H7 (cell line): ENCODE results near the gene GRPEL2. TPM values are rescaled to one million over a fixed set of nuclear protein-coding genes. Genes with fewer than 3 reads are reported as not detected.

Experiments
- DNase-seq: peaks from one replicate; pipeline ENCODE4 v3.0.0; 2012
- H3K27me3 ChIP-seq: 2 replicates; pipeline ENCODE4 v1.6.0; 2011; ENCODE audit warnings: mild to moderate bottlenecking, low read length; ENCODE audit not compliant: control insufficient read depth, insufficient read depth
- H3K36me3 ChIP-seq: replicated peaks from 2 replicates; pipeline ENCODE4 v1.5.1; 2011; ENCODE audit warnings: low read length; ENCODE audit not compliant: control insufficient read depth, insufficient read depth
- H3K4me3 ChIP-seq: 2 replicates; pipeline ENCODE4 v1.5.1; 2011; ENCODE audit warnings: low read depth, mild to moderate bottlenecking, control low read depth, low read length, moderate library complexity; ENCODE audit not compliant: insufficient read depth
- total RNA-seq: library from RNA; depleted of rRNA; stranded (reverse); fragments of >200 nt; shearing (Covaris generic); gene quantifications from 2 replicates; pipeline ENCODE4 v1.2.3, GENCODE V29; 2014

The GRPEL2 gene
- total RNA-seq, 1 experiment from 2014 or later = 37.0 TPM

GRCh38 chr5:149328177-149328576 lies 17.1 kb upstream of the GRPEL2 start:
- Histone ChIP-seq H3K36me3 (no peaks in the 10 kb centered on the region), H3K4me3 (no peak overlapping the region), H3K27me3 (no peaks in the 10 kb centered on the region)
- DNase-seq = no peak

GRCh38 chr5:149333711-149334443 lies 11.4 kb upstream of the GRPEL2 start:
- Histone ChIP-seq H3K36me3 (no peaks in the 10 kb centered on the region), H3K4me3 (no peak overlapping the region), H3K27me3 (no peaks in the 10 kb centered on the region)
- no peak for DNase-seq

GRCh38 chr5:149337736-149338135 lies 7.6 kb upstream of the GRPEL2 start:
- no peak for DNase-seq
- no peaks in the 10 kb centered on the region for H3K36me3 ChIP-seq
- H3K4me3 ChIP-seq = no peak overlapping the region
- H3K27me3 ChIP-seq = no peaks in the 10 kb centered on the region

GRCh38 chr5:149338364-149338763 lies 6.9 kb upstream of the GRPEL2 start:
- no peak for DNase-seq
- Histone ChIP-seq H3K4me3 (no peak overlapping the region), H3K36me3 (no peaks in the 10 kb centered on the region), H3K27me3 (no peaks in the 10 kb centered on the region)

DNA sequence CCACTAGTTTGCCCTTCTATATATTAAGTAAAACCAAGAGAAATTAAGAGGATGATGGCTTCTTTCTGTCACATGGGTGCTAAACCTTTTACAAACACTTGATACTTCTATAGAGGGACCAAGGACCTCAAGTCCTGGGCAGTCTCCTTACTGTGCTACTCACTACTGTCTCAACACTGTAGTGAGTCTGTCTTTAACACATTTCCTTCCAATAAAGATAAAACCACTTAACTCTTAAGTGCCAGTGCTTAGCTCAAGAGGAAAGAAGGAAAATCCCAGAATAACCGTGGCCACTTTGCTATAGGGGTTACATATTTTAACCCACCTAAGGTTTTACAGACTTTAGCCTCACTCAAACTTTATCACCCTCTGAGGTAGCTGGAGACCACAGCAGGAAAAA lies 4.4 kb upstream of the GRPEL2 start:
- Histone ChIP-seq H3K27me3 (no peaks in the 10 kb centered on the region), H3K4me3 (no peak overlapping the region), H3K36me3 (no peaks in the 10 kb centered on the region)
- no peak for DNase-seq

DNA sequence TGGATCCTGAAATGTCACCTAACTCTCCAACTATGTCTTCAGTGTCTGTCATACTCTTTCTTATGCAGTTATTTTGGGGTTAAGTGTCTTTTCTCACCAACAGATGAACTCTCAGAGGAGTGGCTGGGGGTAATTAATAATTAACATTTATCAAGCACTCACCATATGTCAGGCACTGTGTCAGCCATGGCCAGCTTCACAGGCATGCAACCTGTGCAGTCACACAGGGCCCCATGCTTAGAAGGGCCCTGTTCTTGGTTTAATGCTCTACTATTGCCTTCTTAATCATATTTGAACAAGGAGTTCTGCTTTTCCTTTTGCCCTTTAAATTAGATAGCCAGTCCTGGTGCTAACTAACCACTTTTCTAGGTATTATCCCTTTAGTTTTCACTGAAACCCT lies 3.4 kb upstream of the GRPEL2 start:
- Histone ChIP-seq H3K27me3 (no peaks in the 10 kb centered on the region), H3K36me3 (no peaks in the 10 kb centered on the region), H3K4me3 (no peak overlapping the region)
- no peak for DNase-seq

DNA sequence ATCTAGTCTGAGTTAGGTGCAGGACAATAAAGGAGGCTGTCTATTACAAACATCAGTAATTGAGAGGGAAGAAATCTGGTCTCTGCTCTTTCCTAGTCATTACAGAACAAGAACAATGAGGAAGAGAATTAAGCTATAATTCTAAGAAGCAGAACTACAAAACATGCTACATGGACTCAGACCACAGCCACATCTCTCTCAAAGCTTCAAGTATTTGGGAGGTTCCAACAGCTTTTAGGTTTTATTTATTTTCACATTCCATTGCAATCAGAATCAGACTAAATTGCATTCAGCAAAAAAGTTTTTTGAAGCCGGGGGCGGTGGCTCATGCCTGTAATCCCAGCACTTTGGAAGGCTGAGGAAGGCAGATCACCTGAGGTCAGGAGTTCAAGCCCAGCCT lies 1.1 kb upstream of the GRPEL2 start:
- no peaks in the 10 kb centered on the region for H3K27me3 ChIP-seq

GRCh38 chr5:149345892-149346222 lies 558 bp downstream of the GRPEL2 start:
- DNase-seq = peak; percentile 65
- H3K4me3 ChIP-seq = peak overlapping the region; percentile 79
- peaks cover 26% of the 10 kb centered on the region for H3K36me3 ChIP-seq
- H3K27me3 ChIP-seq = no peaks in the 10 kb centered on the region

More for the DNA sequence above, 1.1 kb upstream of the GRPEL2 start:
- H3K4me3 ChIP-seq = no peak overlapping the region
- H3K36me3 ChIP-seq = peaks cover 12% of the 10 kb centered on the region
- DNase-seq = no peak

- Histone ChIP-seq H3K36me3 (peaks cover 36% of the 10 kb centered on the region), H3K27me3 (no peaks in the 10 kb centered on the region), H3K4me3 (no peak overlapping the region)
- no peak for DNase-seq
Observed at GRCh38 chr5:149348518-149348917, 3.2 kb downstream of the GRPEL2 start.

- Histone ChIP-seq H3K36me3 (peaks cover 36% of the 10 kb centered on the region), H3K27me3 (no peaks in the 10 kb centered on the region), H3K4me3 (no peak overlapping the region)
- DNase-seq = no peak
Observed at GRCh38 chr5:149349382-149349781, 4.1 kb downstream of the GRPEL2 start.

GRCh38 chr5:149352169-149352568 lies 6.9 kb downstream of the GRPEL2 start:
- no peak for DNase-seq
- H3K4me3 ChIP-seq = no peak overlapping the region
- peaks cover 36% of the 10 kb centered on the region for H3K36me3 ChIP-seq
- H3K27me3 ChIP-seq = no peaks in the 10 kb centered on the region

DNA sequence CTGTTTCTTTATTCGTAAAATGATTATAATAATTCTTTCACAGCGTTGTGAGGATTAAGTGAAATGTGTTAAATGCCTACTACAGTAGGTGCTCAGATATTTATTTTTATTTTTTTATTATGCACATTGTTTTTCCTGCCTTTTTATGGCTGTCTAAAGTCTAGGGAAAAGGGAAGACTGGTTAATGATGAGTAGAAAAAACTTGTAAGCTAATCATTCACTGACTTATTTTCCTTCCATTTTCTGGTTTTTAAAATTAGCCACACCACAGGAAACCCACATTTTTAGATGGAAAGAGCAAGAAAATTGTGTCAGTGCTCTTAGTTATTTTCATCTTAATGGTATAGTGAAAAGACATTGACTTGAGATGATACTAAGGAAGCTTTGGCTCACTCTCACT lies 8.6 kb downstream of the GRPEL2 start:
- H3K27me3 ChIP-seq = peaks cover 6% of the 10 kb centered on the region; the same call in 1 of the 2 replicates
- H3K4me3 ChIP-seq = no peak overlapping the region
- peaks cover 24% of the 10 kb centered on the region for H3K36me3 ChIP-seq
- no peak for DNase-seq

DNA sequence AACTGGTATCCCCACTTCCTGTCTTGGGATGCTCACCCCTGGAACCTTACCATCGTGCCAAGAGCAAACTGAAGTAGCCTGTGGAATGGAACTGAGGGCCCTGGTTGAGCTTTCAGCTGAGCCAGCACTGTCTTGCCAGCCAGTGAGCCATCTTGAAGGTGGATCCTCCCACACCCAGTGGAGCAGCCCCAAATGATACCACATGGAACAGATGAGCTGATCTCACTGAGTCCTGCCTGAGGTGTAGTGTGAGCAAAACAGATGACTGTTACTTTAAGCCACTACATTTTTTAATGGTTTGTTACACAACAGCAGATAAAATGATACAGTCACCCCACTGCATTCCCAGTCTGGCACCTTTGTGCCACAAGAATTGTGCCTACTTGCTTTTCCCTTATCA lies 10.4 kb downstream of the GRPEL2 start:
- Histone ChIP-seq H3K36me3 (peaks cover 12% of the 10 kb centered on the region), H3K4me3 (no peak overlapping the region), H3K27me3 (peaks cover 8% of the 10 kb centered on the region; the same call in 1 of the 2 replicates)
- no peak for DNase-seq

- DNase-seq = no peak
- no peak overlapping the region for H3K4me3 ChIP-seq
- H3K27me3 ChIP-seq = peaks cover 8% of the 10 kb centered on the region; the same call in 1 of the 2 replicates
- H3K36me3 ChIP-seq = peaks cover 7% of the 10 kb centered on the region
Observed at GRCh38 chr5:149356391-149356790, 11.1 kb downstream of the GRPEL2 start.

DNA sequence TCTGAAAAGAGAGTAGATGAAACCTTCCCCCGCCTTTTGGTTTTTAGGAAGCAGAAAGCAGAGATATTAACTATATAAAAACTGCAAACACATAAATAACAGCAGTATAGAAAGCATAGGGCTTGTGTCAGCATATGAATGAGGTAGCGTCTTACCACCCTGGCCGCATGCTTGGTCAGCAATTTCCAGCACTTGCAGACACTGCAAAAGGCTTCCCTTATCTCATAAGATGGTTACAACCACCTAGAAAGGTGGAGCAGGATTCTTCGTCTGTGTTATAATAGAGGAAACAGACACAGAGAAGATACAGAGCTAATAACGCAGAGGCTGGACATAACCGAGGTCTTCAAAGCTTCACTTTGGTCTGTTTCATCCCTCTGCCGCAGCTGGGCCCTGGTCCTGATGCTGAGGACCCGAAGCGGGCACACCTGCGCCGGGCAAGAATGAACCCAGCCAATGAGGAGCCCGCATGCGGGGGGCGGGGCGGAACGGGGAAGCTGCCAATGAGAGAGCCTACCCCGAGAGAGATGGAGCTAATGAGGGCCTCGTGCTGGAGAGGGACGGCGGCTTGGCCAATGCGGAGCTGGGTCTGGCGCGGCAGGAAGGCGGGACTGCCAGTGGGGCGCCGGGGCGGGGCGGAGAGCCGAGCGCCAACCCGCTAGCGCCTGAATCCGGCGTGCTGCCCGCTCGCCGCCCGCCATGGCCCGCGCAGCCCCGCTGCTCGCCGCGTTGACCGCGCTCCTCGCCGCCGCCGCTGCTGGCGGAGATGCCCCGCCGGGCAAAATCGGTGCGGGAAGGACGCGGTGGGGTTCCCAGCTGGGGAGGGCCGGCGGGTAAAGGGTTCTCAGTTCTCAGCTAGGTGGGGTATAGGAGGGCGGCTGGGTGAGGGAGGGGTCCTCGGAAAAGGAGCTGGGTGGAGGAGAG lies 12.3 kb downstream of the GRPEL2 start, which contains the start of gene PCYOX1L:
Gene PCYOX1L, plus strand, starts transcription at position 677 of the 924 bp plus-strand sequence. Its CDS starts 23 bp downstream, at position 700.
- Histone ChIP-seq H3K36me3 (peaks cover 3% of the 10 kb centered on the region), H3K27me3 (peaks cover 8% of the 10 kb centered on the region; the same call in 1 of the 2 replicates), H3K4me3 (peak within 1 kb of the TSS; percentile 68)
- peak; percentile 98 for DNase-seq
